C1 segment of cervical spinal cord (tissue), 14 donors: Measurements from ENCODE around the gene WNK1.
"Not testable (repeated sequence)": the region's sequence is repeated elsewhere in the genome, so short reads cannot be mapped to it uniquely, and the experiment has no call there.

ENCODE experiments used
- DNase-seq, 14 donors: peaks; one replicate each; lab custom pipeline; 2025; lab: John Stamatoyannopoulos, UW

The WNK1 gene

DNA sequence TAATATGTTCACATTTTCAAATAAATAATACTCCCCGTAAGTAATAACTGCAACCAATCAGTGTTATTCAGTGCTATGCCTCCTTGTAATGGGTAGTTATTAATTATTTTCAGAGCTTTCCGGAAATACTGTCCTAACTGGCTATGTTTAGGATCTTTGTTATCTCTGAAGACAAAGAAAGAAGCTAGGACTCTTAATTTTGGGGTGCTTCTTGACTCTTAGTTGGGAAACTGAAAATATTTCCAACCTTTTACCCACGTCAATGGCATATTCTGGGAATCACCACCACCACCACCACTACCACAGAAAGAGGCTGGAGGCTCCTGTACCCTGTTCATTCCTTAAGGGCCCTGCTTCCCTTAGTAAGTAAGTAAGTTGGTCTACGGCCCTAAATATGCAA is 158.0 kb downstream of the WNK1 start:
- DNase-seq = no peak

DNA sequence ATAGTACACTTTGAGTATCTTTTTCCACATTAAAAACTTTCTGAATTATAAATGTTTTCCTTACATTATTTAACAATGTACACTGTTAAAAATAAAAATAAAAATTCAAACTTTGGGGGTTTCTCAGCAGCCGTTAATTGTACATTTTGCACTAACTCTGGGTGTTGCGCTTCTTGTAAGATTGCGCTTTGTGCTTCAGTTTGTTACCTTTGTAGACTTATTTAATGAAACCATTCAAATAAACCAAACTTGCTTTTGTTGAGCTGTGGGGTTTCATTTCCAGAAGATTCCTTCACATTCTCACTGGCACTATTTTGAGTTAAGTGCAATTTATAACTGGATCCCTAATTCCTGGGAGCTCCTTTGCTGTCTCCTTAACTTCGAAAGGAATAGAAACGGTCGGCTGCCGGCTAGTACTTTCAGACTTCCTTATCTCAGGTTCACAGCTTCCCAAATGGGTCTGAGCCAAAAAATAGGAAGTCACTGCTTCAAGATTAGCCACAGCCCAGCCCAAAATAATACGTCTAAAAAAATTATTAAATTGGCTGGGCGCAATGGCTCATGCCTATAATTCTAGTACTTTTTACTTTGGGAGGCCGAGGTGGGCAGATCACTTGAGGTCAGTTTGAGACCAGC is 158.9 kb downstream of the WNK1 start:
- DNase-seq = no peak

- no peak for DNase-seq
Measured at GRCh38 chr12:912466-913235, 160.3 kb downstream of the WNK1 start.

GRCh38 chr12:913919-914698 is 161.7 kb downstream of the WNK1 start:
- DNase-seq = no peak

DNA sequence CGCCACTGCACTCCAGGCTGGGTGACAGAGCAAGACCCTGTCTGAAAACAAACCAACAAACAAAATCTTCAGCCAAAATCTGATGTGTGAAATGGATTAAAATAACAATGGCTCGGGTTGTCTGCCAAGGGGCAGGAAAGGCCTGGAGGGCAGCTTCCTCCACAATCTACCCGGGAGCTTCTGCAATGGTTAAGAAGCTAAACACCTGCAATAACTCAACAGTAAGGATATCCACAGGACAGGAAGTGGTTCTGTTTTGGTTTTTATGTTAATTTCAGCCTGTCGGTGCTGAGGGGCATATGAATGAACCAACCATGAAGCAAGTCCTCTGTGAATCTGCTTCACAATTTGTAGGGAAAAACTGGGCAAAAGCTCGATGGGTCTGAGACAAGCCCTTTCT is 162.7 kb downstream of the WNK1 start:
- DNase-seq = no peak

- no peak for DNase-seq
Measured at GRCh38 chr12:916240-916639, 163.9 kb downstream of the WNK1 start.

DNA sequence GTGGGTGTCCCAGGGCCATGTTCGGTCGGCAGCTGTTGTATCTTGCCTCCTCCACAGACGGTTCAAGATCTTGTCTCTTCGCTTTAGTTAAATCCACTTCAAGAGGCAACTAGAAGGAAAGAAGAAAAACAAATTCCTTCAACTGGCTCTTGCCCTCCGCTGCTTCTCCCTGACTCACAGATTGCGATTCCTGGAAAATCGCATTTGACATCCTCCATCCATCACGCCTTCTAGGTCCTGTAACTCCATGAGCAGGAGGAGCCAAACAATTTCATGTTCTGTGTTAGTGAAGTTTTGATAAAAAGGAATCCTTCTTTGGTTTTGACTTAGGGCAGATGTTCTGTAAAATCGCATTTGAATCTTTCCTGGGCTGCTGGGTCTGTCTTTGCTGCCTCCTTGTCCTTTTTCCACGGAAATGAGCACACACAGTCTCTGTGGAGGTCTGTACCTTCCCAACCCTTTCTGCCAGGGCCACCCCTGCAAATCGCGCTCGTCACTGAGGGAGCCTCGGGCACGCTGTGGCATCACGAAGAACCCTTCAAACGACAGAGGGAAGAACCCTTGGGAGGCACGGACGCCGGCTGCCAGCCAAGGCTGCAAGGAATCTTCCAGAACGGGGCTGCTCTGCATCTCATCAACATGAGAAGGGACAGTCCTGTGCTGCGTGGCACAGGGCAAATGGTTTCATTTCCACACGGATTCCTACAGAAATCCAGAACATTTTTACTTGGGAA is 164.5 kb downstream of the WNK1 start:
- no peak for DNase-seq

GRCh38 chr12:920676-921075 is 168.3 kb downstream of the WNK1 start:
- no peak for DNase-seq

DNA sequence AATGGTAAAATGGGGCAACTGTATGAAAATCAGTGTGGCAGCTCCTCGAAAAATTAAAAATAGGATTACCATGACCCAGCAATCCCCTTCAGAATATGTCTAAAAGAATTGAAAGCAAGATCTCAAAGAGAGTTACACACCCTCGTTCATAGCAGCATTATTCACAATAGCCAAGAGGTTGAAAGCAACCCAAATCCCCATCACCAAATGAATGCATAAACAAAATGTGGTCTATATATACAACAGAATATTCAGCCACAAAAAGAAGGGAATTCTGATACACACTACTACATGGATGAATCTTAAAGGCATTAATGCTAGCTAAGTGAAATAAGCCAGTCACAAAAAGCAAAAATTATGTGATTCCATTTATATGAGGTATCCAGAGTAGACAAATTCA is 169.9 kb downstream of the WNK1 start:
- DNase-seq = no peak

- DNase-seq = no peak
Measured at GRCh38 chr12:926641-927040, 174.3 kb downstream of the WNK1 start.

GRCh38 chr12:931060-931459 is 178.7 kb downstream of the WNK1 start:
- no peak for DNase-seq

DNA sequence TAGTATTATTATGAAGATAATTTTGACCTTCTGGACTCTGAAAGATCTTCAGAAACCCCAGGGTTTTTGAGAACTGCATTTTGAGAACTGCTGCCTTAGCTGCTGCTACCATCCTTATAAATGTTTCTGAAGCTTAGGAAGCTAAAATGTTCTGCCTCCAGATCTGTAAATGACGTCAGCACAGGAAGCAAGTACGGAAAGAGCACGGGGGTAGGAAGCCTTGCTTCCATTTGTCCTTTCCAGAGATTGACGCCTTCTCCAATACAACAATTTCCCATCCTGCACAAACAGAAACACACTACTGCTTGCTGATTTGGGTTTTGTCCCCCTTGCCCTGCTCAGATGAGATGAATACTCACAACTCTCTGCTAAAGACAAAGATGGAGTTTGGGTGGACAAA is 179.2 kb downstream of the WNK1 start:
- no peak for DNase-seq

- DNase-seq = not testable (repeated sequence)
Measured at GRCh38 chr12:935891-936290, 183.5 kb downstream of the WNK1 start.

- DNase-seq = no peak
Measured at GRCh38 chr12:936377-937345, 184.3 kb downstream of the WNK1 start.

GRCh38 chr12:938810-939209 is 186.4 kb downstream of the WNK1 start:
- no peak for DNase-seq

GRCh38 chr12:943051-943450 is 190.7 kb downstream of the WNK1 start:
- DNase-seq = no peak

- DNase-seq = no peak
Measured at GRCh38 chr12:944211-944610, 191.8 kb downstream of the WNK1 start.

GRCh38 chr12:946212-946611 is 193.8 kb downstream of the WNK1 start:
- DNase-seq = no peak

- DNase-seq = no peak
Measured at GRCh38 chr12:946631-947030, 194.3 kb downstream of the WNK1 start.

DNA sequence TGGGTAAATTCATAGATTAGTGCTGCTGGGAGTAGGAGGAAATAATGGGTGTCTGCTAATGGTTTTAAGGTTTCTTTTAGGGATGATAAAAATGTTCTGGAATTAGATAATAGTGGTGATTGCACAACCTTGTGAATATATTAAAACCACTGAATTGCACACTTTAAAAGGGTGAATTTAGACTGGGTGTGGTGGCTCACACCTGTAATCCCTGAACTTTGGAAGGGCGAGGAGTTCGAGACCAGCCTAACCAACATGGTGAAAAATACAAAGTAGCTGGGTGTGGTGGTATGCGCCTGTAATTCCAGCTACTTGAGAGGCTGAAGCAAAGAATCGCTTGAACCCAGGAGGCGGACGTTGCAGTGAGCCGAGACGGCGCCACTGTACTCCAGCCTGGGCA is 195.9 kb downstream of the WNK1 start:
- DNase-seq = no peak
